BE2C (cell line): ENCODE measurements around the gene BCAP31.
"Not testable (repeated sequence)": the region's sequence is repeated elsewhere in the genome, so short reads cannot be mapped to it uniquely, and the experiment has no call there.

ENCODE experiments used
- DNase-seq: peaks from one replicate; pipeline ENCODE4 v3.0.0-alpha.2; 2020
- H3K27me3 ChIP-seq: fragments of 250-450 bp; sonication (Bioruptor Pico); 2 replicates; pipeline ENCODE4 v1.5.1; 2020; ENCODE audit warnings: mild to moderate bottlenecking
- H3K36me3 ChIP-seq: fragments of 250-450 bp; sonication (Bioruptor Pico); 2 replicates; pipeline ENCODE4 v1.5.1; 2020; ENCODE audit warnings: mild to moderate bottlenecking
- H3K4me1 ChIP-seq: fragments of 250-450 bp; sonication (Bioruptor Pico); 2 replicates; pipeline ENCODE4 v1.5.1; 2020
- H3K4me3 ChIP-seq: 2 replicates; pipeline ENCODE4 v1.5.1; 2011; ENCODE audit warnings: low read depth, low read length
- H3K9me3 ChIP-seq: fragments of 250-450 bp; sonication (Bioruptor Pico); 2 replicates; pipeline ENCODE4 v1.5.1; 2020
- TF ChIP-seq, protein P1 (sequence below): IDR thresholded peaks from 2 replicates; pipeline ENCODE4 v1.5.1; 2012; ENCODE audit warnings: mild to moderate bottlenecking, low read depth, low read length

Gene BCAP31

DNA sequence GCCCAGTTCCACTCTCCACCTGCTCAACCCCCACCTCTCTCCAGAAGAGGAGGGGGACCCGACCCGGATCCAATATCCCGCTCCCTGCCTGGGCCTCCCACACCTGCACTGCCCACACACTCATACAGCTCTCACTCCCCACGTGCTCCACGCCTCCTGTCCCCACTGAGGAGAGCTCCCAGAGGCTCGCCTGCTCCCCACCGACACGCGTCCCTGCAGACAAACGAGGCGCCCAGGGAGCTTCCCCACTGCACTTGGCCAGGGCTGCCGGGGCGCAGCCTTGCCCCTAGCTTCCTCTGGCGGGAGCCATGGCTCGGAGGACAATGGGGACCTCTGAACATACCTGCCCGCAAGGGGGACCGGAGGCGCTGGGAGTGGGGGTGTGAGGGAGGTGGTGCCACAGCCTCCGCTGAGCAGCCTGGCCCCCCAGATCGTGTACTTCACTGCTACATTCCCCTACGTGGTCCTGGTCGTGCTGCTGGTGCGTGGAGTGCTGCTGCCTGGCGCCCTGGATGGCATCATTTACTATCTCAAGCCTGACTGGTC lies 31.5 kb downstream of the BCAP31 start:
- H3K9me3 ChIP-seq, result no peaks in the 10 kb centered on the region
- H3K4me3 ChIP-seq, result no peak overlapping the region
- H3K36me3 ChIP-seq, result 0 out of 2 replicates have a peak, but pooled peaks cover 4% of the 10 kb centered on the region
- TF ChIP-seq, protein P1, sequence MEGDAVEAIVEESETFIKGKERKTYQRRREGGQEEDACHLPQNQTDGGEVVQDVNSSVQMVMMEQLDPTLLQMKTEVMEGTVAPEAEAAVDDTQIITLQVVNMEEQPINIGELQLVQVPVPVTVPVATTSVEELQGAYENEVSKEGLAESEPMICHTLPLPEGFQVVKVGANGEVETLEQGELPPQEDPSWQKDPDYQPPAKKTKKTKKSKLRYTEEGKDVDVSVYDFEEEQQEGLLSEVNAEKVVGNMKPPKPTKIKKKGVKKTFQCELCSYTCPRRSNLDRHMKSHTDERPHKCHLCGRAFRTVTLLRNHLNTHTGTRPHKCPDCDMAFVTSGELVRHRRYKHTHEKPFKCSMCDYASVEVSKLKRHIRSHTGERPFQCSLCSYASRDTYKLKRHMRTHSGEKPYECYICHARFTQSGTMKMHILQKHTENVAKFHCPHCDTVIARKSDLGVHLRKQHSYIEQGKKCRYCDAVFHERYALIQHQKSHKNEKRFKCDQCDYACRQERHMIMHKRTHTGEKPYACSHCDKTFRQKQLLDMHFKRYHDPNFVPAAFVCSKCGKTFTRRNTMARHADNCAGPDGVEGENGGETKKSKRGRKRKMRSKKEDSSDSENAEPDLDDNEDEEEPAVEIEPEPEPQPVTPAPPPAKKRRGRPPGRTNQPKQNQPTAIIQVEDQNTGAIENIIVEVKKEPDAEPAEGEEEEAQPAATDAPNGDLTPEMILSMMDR, result no peak
- no peaks in the 10 kb centered on the region for H3K4me1 ChIP-seq
- no peaks in the 10 kb centered on the region for H3K27me3 ChIP-seq
- no peak for DNase-seq

DNA sequence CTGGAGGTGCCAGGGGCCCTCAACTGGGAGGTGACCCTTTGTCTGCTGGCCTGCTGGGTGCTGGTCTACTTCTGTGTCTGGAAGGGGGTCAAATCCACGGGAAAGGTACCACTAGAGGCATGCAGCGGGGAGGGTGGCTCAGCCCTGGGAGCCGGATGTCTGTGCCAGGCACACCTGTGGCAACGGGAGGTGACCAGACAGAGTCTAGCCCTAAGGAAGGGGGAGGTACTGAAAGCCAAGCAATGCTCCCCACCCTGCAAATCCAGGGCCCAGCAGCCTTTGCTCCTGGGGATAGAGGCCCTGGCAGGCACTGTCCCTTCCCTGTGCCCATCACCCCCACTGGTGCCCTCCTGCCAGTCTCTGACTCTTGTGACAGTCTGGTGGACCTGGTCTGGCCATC lies 32.2 kb downstream of the BCAP31 start:
- no peak for DNase-seq
- Histone ChIP-seq H3K4me1 (no peaks in the 10 kb centered on the region), H3K36me3 (0 out of 2 replicates have a peak, but pooled peaks cover 4% of the 10 kb centered on the region), H3K9me3 (no peaks in the 10 kb centered on the region), H3K27me3 (no peaks in the 10 kb centered on the region), H3K4me3 (no peak overlapping the region)
- TF ChIP-seq, protein P1, result no peak

DNA sequence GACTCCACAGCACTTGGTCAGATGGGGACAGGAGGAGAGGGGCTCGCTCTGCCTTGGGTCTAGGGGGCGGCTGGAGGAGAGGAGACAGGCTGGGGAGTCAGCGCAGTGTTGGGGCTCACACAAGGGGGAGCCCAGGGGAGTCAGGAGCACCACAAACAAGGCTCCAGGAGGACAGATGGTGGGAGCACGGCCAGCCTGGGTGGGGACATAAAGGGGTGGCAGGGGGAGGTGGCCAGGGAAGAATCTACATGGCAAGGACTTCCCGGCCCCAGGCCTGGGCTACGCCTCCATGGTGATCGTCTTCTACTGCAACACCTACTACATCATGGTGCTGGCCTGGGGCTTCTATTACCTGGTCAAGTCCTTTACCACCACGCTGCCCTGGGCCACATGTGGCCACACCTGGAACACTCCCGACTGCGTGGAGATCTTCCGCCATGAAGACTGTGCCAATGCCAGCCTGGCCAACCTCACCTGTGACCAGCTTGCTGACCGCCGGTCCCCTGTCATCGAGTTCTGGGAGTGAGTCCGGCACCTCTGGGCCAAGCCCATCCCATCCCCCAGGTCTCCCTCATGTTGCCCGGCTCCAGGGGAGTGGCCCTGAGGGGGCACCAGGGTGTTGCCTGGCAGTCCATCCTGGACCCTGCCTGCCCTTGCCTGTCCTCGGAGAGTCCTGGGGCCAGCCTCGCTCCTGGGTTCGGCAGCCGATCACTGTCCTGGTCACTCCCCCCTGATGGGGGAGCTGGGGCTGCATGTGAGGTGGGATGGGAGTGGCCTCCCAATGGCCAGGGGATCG lies 33.0 kb downstream of the BCAP31 start:
- not testable (repeated sequence) for DNase-seq, H3K4me3 ChIP-seq, H3K36me3 ChIP-seq, H3K9me3 ChIP-seq, H3K4me1 ChIP-seq, H3K27me3 ChIP-seq

DNA sequence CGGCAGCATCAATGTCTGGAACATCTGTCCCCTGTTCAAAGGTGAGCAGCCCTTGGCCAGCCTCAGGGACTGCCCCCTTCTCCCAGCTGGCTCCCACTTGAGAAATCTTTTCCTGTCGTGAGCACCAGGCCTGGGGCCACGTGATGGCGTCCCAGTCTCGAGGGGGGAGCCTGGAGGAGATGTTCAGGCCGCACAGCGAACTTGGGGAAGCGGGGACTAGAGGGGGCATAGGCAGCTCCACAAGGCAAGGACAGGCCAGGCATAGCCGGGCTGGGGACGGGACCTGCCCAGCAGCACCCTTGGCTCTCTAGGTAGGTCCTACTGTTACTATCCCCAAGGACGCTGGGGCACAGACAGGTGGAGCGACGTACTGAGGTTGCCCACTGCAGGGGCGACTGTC lies 33.7 kb downstream of the BCAP31 start:
- H3K36me3 ChIP-seq, result 0 out of 2 replicates have a peak, but pooled peaks cover 4% of the 10 kb centered on the region
- no peaks in the 10 kb centered on the region for H3K9me3 ChIP-seq
- H3K27me3 ChIP-seq, result no peaks in the 10 kb centered on the region
- no peaks in the 10 kb centered on the region for H3K4me1 ChIP-seq
- TF ChIP-seq, protein P1, result no peak
- no peak for DNase-seq
- no peak overlapping the region for H3K4me3 ChIP-seq

DNA sequence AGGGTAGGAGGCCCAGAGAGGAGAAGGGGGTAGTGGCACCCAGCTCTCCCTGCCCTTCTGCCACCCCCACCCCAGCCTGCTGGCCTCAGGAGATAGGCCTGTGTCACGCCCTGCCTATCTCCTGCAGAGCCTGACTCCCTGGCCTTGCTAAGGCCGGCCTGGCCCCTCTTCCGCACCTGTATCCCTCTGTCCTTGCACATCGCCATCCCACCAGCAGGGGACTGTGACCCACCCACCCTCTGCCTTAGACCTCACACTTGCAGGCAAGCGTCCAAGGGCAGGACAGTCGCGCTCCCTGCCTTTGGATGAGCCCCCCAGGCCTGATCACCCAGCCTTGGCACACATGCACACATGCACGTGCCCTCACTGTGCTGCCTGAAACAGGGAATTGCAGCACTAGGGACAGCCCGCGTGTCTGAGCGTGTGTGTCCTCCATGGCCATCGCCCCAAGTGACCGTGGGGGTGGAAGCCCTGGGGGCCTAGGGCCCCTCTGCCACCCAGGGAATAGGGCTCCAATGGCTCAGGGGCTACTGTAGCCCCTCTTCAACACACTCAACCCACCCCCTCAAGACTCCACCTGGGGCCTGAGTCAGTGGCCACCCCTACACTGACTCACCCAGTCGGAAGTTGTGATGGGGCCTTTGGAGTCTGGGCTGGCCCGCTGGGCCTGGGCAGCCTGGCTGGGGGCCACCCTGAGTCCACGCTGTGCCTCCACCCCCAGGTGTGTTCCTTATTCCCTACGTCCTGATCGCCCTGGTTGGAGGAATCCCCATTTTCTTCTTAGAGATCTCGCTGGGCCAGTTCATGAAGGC lies 34.3 kb downstream of the BCAP31 start:
- TF ChIP-seq, protein P1, result peak; percentile 44
- Histone ChIP-seq H3K9me3 (no peaks in the 10 kb centered on the region), H3K36me3 (0 out of 2 replicates have a peak, but pooled peaks cover 4% of the 10 kb centered on the region), H3K4me3 (peak overlapping the region; percentile 52), H3K27me3 (no peaks in the 10 kb centered on the region), H3K4me1 (no peaks in the 10 kb centered on the region)
- DNase-seq, result peak; percentile 64

DNA sequence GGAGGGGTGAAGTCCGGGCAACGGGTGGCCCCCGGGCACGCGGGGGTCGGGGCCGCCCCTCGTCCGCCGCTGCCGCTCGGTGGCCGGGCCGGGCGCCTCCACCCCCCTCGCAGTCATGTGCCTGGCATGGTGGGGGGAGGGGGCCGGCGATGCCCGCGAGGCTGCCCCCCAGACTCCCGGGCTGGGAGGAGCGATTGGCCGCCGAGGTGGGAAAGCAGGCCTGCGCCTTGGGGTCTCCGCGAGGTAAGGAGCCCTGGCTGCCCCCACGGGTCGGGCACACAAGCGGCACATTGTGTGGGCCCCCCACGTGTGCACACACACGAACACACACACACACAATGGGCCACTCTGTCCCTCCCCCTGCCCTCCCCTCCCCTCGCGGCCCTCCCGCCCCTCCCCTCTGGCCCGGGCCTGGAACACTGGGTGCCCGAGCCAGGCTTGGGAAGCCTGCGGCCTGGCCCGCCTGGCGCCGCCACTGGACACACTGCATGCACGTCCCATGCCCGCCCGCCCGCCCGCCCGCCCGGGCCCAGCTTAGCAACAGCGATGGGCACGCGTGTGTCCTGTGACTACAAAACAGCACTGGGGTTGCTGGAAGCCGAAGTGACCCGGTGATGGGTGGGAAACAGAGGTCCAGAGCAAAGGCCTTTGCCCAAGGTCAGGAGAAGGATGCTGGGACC lies 35.1 kb downstream of the BCAP31 start:
- Histone ChIP-seq H3K9me3 (no peaks in the 10 kb centered on the region), H3K4me1 (no peaks in the 10 kb centered on the region), H3K4me3 (peak overlapping the region; percentile 52), H3K27me3 (no peaks in the 10 kb centered on the region), H3K36me3 (0 out of 2 replicates have a peak, but pooled peaks cover 4% of the 10 kb centered on the region)
- peak; percentile 57 for DNase-seq
- TF ChIP-seq, protein P1, result no peak
